Measurements from ENCODE around the gene IMP3.

DNA sequence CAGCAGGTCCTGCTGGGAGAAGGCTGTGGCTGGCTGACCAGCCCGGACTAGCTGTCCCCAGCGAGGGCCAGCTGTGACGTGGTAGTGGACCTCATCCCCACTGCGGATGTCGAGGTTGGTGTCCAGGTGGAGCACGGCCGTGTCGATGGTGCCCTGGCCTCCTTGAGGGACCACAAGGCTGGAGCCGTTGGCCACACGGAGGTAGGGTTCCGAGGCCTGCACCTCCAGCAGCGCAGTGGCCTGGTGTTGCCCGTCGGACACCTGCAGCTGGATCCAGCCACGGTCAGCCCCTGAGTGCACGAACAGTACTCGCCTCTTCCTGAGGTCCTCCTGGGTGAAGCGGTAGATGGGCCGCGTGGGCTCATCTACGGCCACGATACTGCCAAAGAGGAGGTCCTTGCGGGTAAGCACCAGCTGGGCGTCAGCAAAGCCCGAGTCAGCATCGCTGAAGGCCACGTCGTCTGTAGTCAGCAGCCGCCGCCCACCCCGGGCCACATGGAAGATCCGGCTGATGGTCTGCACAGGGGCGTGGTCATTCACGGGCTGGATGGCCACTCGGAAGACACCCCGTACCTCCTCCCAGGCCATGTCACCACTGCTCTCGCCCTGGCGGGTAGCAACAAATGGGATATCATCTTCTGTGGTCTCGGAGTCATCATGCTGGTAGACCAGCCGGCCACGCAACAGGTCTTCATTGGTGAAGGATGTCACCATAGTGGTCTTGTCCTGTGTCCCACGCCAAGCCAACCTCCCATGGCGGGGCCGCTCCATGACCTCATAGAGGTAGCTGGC lies 47.7 kb upstream of the IMP3 start:
- TF ChIP-seq, protein P1, sequence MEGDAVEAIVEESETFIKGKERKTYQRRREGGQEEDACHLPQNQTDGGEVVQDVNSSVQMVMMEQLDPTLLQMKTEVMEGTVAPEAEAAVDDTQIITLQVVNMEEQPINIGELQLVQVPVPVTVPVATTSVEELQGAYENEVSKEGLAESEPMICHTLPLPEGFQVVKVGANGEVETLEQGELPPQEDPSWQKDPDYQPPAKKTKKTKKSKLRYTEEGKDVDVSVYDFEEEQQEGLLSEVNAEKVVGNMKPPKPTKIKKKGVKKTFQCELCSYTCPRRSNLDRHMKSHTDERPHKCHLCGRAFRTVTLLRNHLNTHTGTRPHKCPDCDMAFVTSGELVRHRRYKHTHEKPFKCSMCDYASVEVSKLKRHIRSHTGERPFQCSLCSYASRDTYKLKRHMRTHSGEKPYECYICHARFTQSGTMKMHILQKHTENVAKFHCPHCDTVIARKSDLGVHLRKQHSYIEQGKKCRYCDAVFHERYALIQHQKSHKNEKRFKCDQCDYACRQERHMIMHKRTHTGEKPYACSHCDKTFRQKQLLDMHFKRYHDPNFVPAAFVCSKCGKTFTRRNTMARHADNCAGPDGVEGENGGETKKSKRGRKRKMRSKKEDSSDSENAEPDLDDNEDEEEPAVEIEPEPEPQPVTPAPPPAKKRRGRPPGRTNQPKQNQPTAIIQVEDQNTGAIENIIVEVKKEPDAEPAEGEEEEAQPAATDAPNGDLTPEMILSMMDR (IDR thresholded peaks at IDR 0.05): no peak
- TF ChIP-seq POLR2A (IDR thresholded peaks at IDR 0.05): no peak

All from esophagus squamous epithelium (tissue), 4 donors.